H1 (cell line): ENCODE data around the gene SLC52A3.

Source experiments
- GABPA ChIP-seq: IDR thresholded peaks from 2 replicates; pipeline ENCODE4 v1.6.1; 2011; ENCODE audit warnings: mild to moderate bottlenecking, low read length, moderate library complexity, borderline replicate concordance; ENCODE audit not compliant: insufficient read depth
- HDAC6 ChIP-seq: IDR thresholded peaks from one replicate; pipeline ENCODE4 v1.7.1; 2012; ENCODE audit warnings: low read depth, mild to moderate bottlenecking, inconsistent platforms, low read length, moderate library complexity
- POLR2A ChIP-seq, 2 experiments: IDR thresholded peaks; 1 replicate in 1 of 2; 2 replicates in 1 of 2; pipeline ENCODE4 v1.6.1; 2011; ENCODE audit warnings: low read depth in 2 of 2, low read length in 2 of 2, mild to moderate bottlenecking in 2 of 2; ENCODE audit errors: control extremely low read depth in 1 of 2
- SRF ChIP-seq: IDR thresholded peaks from 2 replicates; pipeline ENCODE4 v1.6.1; 2011; ENCODE audit warnings: mild to moderate bottlenecking, low read depth, low read length, moderate library complexity

DNA sequence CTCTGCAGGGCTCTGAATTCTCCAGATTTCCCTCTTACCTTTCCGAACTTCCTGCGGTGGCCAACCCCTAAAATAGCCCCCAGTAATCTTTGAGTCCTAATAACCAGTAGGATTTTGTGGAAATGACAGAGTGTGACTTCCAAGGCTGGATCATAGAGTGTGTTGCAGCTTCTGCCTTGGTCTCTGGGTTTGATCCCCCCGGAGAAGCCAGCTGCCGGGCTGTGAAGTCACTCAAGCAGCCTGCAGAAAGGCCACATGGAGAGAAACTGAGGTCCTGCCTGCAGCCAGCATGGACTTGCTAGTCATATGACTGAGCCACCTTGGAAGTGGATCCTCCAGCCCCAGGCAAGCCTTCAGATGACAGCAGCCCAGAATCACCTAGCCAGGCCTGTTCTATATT, 46.4 kb downstream of the SLC52A3 start:
- TF ChIP-seq POLR2A (IDR thresholded peaks at IDR 0.05; ENCODE audit: control extremely low read depth in 1 of 2, low read depth in 2 of 2, low read length in 2 of 2) = no peak
- no peak for TF ChIP-seq SRF
- TF ChIP-seq GABPA = no peak
- no peak for TF ChIP-seq HDAC6
